Central memory CD8-positive, alpha-beta T cell (primary cell): ENCODE measurements around the gene C1orf141.
"Not testable (repeated sequence)": the region's sequence is repeated elsewhere in the genome, so short reads cannot be mapped to it uniquely, and the experiment has no call there.

Experiments
- ATAC-seq: fragments of 150-1000 bp; cut with Tn5 transposase; replicated peaks from 2 replicates; pipeline ENCODE4 v1.10.0; 2022; ENCODE audit warnings: mild to moderate bottlenecking, moderate FRiP score, moderate number of reproducible peaks; ENCODE audit not compliant: poor library complexity, severe bottlenecking; ENCODE audit errors: extremely low read depth
- DNase-seq, 2 donors: peaks; one replicate each; pipeline ENCODE4 v3.0.0; 2021; ENCODE audit warnings: low spot score in 2 of 2
- H3K27ac Mint-ChIP-seq: one replicate; pipeline ENCODE4 v1.8.0; 2022; ENCODE audit warnings: low read depth, mild to moderate bottlenecking, moderate library complexity, mixed read lengths
- H3K27me3 Mint-ChIP-seq: one replicate; pipeline ENCODE4 v1.8.0; 2022; ENCODE audit warnings: mixed read lengths
- H3K36me3 Mint-ChIP-seq: one replicate; pipeline ENCODE4 v1.8.0; 2022; ENCODE audit warnings: mild to moderate bottlenecking, moderate library complexity, mixed read lengths; ENCODE audit not compliant: insufficient read depth
- H3K4me1 Mint-ChIP-seq: one replicate; pipeline ENCODE4 v1.8.0; 2022; ENCODE audit warnings: mixed read lengths
- H3K4me3 Mint-ChIP-seq: one replicate; pipeline ENCODE4 v1.8.0; 2022; ENCODE audit warnings: mild to moderate bottlenecking, moderate library complexity, mixed read lengths
- H3K9me3 Mint-ChIP-seq: one replicate; pipeline ENCODE4 v1.8.0; 2022; ENCODE audit warnings: mixed read lengths

Gene C1orf141

DNA sequence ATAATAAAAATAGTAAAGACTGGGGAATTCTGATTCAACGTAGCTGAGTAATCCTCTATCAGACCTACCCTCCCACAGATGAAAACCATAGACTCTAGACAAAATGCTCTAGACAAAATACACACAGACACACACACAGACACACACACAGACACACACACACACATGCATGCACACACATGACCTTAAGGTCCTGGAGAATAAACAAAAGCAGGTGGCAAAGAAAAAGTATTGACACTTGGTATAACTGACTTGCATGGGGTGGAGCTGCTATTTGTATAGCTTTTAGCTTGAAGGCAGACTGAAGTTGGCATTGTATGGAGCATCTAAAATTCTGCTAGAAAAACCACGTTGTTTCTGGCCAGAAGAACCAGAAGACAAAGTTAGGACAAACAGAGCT is 29.3 kb downstream of the C1orf141 start:
- Mint-ChIP-seq H3K4me3 (no peak overlapping the region), H3K9me3 (no peaks in the 10 kb centered on the region)

DNA sequence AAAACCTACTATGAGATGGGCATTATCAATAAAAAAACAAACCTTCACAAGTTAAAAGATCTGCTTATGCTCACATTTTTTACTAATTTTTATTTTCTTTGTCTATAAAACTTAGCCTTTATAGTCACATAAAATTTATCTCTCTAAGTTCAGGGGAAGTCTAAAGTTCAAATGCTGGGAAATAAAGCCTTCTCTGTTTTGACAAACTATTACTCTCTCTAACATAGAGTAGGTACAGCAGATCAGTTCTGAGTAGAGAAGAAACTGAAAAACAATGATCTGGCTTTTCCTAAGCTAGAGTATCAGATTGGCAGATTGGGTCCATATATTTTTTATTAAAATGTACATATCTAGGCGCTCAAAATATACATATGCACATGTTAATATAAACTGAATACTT is 31.2 kb downstream of the C1orf141 start:
- Mint-ChIP-seq H3K27ac (no peak overlapping the region), H3K27me3 (peaks cover 44% of the 10 kb centered on the region), H3K9me3 (no peaks in the 10 kb centered on the region), H3K4me1 (no peaks in the 10 kb centered on the region), H3K36me3 (no peaks in the 10 kb centered on the region), H3K4me3 (no peak overlapping the region)
- ATAC-seq, result no peak
- DNase-seq, result no peak

More for the DNA sequence above, 29.3 kb downstream of the C1orf141 start:
- Mint-ChIP-seq H3K36me3 (no peaks in the 10 kb centered on the region), H3K4me1 (no peaks in the 10 kb centered on the region), H3K27ac (no peak overlapping the region), H3K27me3 (peaks cover 41% of the 10 kb centered on the region)
- ATAC-seq (no peak), DNase-seq (no peak)

DNA sequence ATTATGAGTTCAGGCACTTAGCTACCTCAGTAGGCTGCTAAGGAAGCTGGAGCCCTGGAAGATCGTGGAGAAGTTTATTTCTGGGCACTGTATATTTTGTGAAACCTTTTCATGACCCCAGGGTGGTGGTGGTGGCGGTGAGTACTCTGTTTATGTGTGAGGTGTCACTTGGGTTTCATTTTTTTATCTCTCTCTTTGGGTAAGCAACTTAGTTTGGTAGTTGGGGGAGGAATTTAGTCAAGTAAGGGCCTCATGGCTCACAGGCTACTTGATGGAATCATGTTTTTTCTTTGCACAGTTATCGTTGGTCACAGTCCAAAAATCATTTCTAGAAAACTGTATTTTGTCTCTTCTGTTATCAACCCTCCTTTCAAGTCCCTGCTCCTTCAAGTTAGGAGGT is 33.9 kb downstream of the C1orf141 start:
- no peak overlapping the region for H3K27ac Mint-ChIP-seq
- no peak overlapping the region for H3K4me3 Mint-ChIP-seq

DNA sequence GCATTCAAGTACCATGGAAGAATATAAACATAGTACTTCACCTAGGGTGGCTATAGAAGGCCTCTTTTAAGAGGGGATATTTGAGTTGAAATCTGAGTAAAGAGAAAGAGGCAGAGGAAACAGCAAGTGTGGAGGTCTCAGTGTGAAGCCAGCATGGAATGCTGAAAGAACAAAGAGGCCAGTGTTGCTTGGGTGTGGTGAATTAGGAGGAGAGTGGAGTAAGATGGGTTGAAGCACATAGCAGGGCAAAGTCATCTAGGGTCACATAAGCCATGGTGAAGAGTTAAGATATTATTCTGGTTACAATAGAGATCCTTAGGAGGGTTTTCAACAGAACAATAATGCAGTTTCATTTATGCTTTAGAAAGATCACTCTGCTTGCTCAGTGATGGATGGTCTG is 37.5 kb downstream of the C1orf141 start:
- H3K36me3 Mint-ChIP-seq, result no peaks in the 10 kb centered on the region
- H3K27me3 Mint-ChIP-seq, result peaks cover 42% of the 10 kb centered on the region
- no peak for DNase-seq
- H3K27ac Mint-ChIP-seq, result no peak overlapping the region
- no peaks in the 10 kb centered on the region for H3K9me3 Mint-ChIP-seq
- H3K4me3 Mint-ChIP-seq, result no peak overlapping the region
- ATAC-seq, result no peak
- H3K4me1 Mint-ChIP-seq, result no peaks in the 10 kb centered on the region

More for the DNA sequence above, 33.9 kb downstream of the C1orf141 start:
- no peak for ATAC-seq
- H3K4me1 Mint-ChIP-seq, result no peaks in the 10 kb centered on the region
- peaks cover 40% of the 10 kb centered on the region for H3K27me3 Mint-ChIP-seq
- H3K36me3 Mint-ChIP-seq, result no peaks in the 10 kb centered on the region
- no peak for DNase-seq
- no peaks in the 10 kb centered on the region for H3K9me3 Mint-ChIP-seq

DNA sequence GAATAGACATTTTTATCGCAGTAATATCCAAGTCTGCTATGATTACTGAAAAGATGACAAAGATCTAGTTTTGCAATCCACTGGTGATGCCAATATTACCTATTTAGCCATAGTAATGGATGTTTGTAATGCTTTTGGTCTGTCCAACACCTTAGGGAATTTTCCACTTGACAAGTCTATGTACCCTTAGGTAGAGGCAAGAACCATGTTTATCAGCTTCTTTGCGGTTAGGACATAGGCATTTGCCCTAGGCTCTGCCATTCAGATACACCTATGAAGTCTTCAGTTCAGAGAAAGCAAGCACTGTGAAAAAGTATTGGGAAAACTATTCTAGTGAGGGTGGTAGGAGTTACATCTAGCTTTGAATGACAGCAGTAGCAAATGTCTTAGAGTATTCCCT is 40.6 kb downstream of the C1orf141 start:
- peaks cover 46% of the 10 kb centered on the region for H3K27me3 Mint-ChIP-seq
- no peak overlapping the region for H3K27ac Mint-ChIP-seq
- ATAC-seq, result no peak
- H3K9me3 Mint-ChIP-seq, result no peaks in the 10 kb centered on the region
- no peaks in the 10 kb centered on the region for H3K4me1 Mint-ChIP-seq
- no peak overlapping the region for H3K4me3 Mint-ChIP-seq
- DNase-seq, result no peak
- H3K36me3 Mint-ChIP-seq, result no peaks in the 10 kb centered on the region

DNA sequence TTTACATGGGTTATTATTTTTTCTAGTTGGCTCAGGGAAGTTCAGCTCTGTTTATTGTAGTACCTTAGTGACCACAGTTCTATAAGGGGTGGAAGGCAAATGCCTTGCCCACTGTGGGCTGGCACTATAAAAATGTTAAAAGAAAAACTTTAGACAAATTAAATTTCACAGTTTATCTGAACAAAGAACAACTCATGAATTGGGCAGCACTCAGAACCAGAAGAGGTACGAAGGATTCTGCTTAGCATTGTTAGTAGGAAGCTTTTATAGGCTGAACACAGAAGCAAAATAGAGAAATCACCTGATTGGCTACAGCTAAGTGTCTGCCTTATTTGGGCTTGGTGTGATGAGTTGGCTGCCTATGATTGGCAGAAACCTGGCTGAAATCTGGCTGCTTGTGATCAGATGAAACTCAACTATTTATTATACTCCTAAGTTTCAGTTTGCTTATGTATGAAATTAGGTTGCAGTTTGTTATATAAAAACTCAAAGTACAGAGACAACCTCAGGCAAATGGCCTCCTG is 45.0 kb downstream of the C1orf141 start:
- H3K4me1 Mint-ChIP-seq, result no peaks in the 10 kb centered on the region
- no peak overlapping the region for H3K27ac Mint-ChIP-seq
- DNase-seq (no peak), ATAC-seq (no peak)
- no peak overlapping the region for H3K4me3 Mint-ChIP-seq
- peaks cover 45% of the 10 kb centered on the region for H3K27me3 Mint-ChIP-seq
- H3K9me3 Mint-ChIP-seq, result no peaks in the 10 kb centered on the region
- H3K36me3 Mint-ChIP-seq, result peaks cover 1% of the 10 kb centered on the region

DNA sequence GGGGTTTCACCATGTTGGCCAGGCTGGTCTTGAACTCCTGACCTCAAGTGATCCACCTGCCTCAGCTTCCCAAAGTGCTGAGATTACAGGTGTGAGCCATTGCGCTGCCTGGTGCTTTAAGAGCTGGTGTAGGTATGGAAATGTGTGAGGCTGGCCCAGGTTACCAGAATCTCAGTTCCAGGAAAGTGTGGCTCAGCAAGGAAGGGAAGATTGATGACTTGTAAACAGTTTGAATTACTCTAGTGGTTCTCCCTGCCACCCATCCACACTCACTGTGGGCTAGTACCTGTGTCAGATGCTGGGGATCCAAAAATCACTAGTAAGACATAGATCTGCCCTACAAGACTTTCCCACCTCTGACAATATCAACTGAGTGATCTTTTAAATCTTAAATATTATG is 46.3 kb downstream of the C1orf141 start:
- H3K4me1 Mint-ChIP-seq, result no peaks in the 10 kb centered on the region
- H3K27ac Mint-ChIP-seq, result no peak overlapping the region
- no peaks in the 10 kb centered on the region for H3K9me3 Mint-ChIP-seq
- no peak for DNase-seq
- H3K27me3 Mint-ChIP-seq, result peaks cover 43% of the 10 kb centered on the region
- no peak overlapping the region for H3K4me3 Mint-ChIP-seq
- peaks cover 2% of the 10 kb centered on the region for H3K36me3 Mint-ChIP-seq
- ATAC-seq, result no peak

DNA sequence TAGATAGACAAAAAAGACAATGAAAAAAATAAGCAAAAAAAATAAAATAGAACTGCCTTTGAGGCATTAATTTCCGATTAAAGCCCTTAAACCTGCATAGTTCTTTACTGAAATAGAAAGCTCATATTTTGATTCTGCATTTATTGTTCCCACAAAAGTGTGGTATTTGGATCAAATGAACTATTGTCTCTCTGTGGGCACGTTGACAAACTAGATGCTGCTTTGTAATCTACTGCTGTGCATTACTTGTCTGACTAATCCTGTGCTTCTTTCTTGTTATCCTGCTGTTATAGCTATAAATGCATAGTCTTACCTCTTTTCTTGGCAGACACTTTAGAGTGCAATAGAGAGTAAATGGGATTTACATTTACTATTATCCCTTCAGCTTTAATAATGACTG is 49.4 kb downstream of the C1orf141 start:
- Mint-ChIP-seq H3K27me3 (peaks cover 20% of the 10 kb centered on the region), H3K9me3 (no peaks in the 10 kb centered on the region), H3K27ac (no peak overlapping the region), H3K4me3 (no peak overlapping the region), H3K4me1 (no peaks in the 10 kb centered on the region), H3K36me3 (peaks cover 2% of the 10 kb centered on the region)
- ATAC-seq, result no peak
- DNase-seq, result no peak

DNA sequence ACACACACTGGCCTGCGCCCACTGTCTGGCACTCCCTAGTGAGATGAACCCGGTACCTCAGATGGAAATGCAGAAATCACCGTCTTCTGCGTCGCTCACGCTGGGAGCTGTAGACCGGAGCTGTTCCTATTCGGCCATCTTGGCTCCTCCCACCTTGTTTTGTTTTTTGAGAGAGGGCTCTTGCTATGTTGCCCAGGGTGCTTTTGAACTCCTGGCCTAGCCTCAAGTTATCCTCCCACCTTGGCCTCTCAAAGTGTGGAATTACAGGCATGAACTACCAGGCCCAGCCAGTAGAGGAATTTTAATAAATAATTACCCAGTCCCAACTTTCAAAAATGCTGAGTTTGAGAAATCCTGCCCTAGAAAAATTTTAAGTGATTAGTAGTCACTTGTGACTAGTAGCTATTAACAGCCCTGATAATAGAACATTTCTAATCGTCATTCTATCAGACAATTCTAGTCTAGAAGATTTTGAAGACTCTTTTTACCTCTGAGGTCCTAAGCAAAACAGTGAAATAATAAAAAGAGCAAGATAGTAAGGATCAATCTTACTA is 49.9 kb downstream of the C1orf141 start:
- Mint-ChIP-seq H3K27me3 (peaks cover 20% of the 10 kb centered on the region), H3K4me3 (no peak overlapping the region), H3K27ac (no peak overlapping the region), H3K9me3 (no peaks in the 10 kb centered on the region), H3K4me1 (no peaks in the 10 kb centered on the region), H3K36me3 (peaks cover 2% of the 10 kb centered on the region)
- DNase-seq (no peak), ATAC-seq (no peak)

DNA sequence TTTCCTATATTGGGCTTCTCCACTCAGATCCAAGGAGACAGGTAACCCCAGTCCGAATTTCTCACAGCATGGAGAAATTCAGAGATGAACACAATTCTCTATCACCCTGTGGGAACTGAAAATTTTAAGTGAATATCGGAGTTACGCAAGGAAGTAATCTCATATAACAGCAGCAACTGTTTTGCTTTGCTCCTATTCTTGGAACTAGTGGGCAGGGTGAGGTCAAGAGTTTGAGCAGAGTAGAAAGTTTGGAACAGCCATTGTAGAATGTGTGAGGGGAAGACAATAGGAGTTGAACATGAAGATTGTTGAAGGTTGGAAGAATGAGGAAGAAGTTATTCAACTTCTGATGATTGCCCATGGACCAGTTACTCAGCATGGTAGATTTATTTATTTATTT is 56.5 kb downstream of the C1orf141 start:
- H3K27me3 Mint-ChIP-seq, result peaks cover under 1% of the 10 kb centered on the region
- H3K4me3 Mint-ChIP-seq, result no peak overlapping the region
- H3K27ac Mint-ChIP-seq, result no peak overlapping the region
- H3K4me1 Mint-ChIP-seq, result no peaks in the 10 kb centered on the region
- ATAC-seq (no peak), DNase-seq (no peak)
- no peaks in the 10 kb centered on the region for H3K36me3 Mint-ChIP-seq
- H3K9me3 Mint-ChIP-seq, result no peaks in the 10 kb centered on the region

DNA sequence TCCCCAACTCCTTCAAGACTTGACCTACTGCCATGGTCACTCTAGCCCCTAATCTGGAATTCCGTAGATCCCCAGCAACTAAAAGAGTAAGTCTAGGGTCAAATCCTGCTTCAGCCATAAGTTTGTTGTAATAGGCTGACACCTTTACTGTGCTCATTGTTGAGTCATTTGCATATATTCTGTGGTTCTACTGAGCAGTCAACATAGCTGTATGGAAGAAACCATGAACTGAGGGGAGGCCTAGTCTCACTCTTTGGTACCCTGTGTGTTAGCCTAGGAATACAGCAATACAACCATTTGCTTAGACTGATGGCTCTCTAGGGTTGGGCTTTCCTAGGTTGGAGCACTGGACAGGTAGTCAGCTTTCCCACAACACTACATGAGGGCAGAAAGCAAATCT is 57.2 kb downstream of the C1orf141 start:
- Mint-ChIP-seq H3K27me3 (peaks cover 8% of the 10 kb centered on the region), H3K27ac (no peak overlapping the region), H3K9me3 (peaks cover 3% of the 10 kb centered on the region), H3K4me3 (no peak overlapping the region), H3K4me1 (no peaks in the 10 kb centered on the region), H3K36me3 (no peaks in the 10 kb centered on the region)
- DNase-seq (no peak), ATAC-seq (no peak)

DNA sequence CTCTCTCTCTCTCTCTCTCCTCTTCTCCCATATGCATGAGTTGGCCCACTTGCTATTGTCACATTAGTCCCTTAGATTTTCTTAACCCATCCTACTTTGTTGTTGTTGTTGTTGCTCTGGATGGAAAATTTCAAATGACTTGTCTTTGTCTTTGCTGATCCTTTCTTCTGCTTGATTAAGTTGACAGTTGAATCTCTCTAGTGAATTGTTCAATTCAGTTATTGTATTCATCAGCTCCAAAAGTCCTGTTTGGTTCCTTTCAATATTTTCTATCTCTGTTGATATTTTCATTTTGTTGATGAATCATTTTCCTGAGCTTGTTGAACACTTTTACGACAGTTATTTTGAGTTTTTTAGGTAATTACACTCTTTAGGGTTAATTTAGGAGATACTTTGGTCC is 62.0 kb downstream of the C1orf141 start:
- no peak for ATAC-seq
- Mint-ChIP-seq H3K27me3 (peaks cover 46% of the 10 kb centered on the region), H3K27ac (no peak overlapping the region), H3K4me3 (no peak overlapping the region), H3K4me1 (no peaks in the 10 kb centered on the region), H3K9me3 (peaks cover 11% of the 10 kb centered on the region), H3K36me3 (no peaks in the 10 kb centered on the region)
- DNase-seq, result no peak

DNA sequence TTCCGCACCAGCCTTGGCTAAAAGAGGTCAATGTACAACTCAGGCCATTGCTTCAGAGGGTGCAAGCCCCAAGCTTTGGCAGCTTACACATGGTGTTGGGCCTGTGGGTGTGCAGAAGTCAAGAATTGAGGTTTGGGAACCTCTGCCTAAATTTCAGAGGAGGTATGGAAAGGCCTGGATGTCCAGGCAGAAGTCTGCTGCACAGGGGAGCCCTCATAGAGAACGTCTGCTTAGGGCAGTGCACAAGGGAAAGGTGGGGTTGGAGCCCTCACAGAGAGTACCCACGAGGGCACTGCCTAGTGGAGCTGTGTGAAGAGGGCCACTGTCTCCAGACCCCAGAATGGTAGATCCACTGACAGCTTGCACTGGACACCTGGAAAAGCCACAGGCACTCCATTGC is 67.1 kb downstream of the C1orf141 start:
- DNase-seq, result not testable (repeated sequence)

More for the DNA sequence above, 67.1 kb downstream of the C1orf141 start:
- H3K27me3 Mint-ChIP-seq, result peaks cover 60% of the 10 kb centered on the region
- ATAC-seq, H3K4me3 Mint-ChIP-seq, H3K4me1 Mint-ChIP-seq, H3K36me3 Mint-ChIP-seq, H3K27ac Mint-ChIP-seq, H3K9me3 Mint-ChIP-seq: not testable (repeated sequence)
